ENCODE data around the gene TOR1AIP1. TPM values are rescaled to one million over a fixed set of nuclear protein-coding genes. Genes with fewer than 3 reads are reported as not detected.

TOR1AIP1 gene
- total RNA-seq, 1 experiment from 2014 or later: 17.3 TPM

GRCh38 chr1:179925922-179926849 lies 44.1 kb downstream of the TOR1AIP1 start:
- no peak for ATAC-seq
- no peak overlapping the region for H3K4me3 Mint-ChIP-seq
- TF ChIP-seq ETV6 (CRISPR knock-in tag; IDR thresholded peaks at IDR 0.05) (no peak), CREM (CRISPR knock-in tag; IDR thresholded peaks at IDR 0.05) (no peak), KAT7 (CRISPR knock-in tag; IDR thresholded peaks at IDR 0.05; ENCODE audit: borderline replicate concordance) (no peak), PRRX2 (CRISPR knock-in tag; IDR thresholded peaks at IDR 0.05) (no peak), SP1 (CRISPR knock-in tag; conservative IDR thresholded peaks at IDR 0.05) (no peak), ERG (CRISPR knock-in tag; IDR thresholded peaks at IDR 0.05) (no peak), IRF1 (CRISPR knock-in tag; IDR thresholded peaks at IDR 0.05) (no peak), EMX1 (CRISPR knock-in tag; IDR thresholded peaks at IDR 0.05) (no peak), OVOL2 (CRISPR knock-in tag; IDR thresholded peaks at IDR 0.05; ENCODE audit: borderline replicate concordance) (no peak), ESRRA (CRISPR knock-in tag; IDR thresholded peaks at IDR 0.05; ENCODE audit: borderline replicate concordance) (no peak), NFYB (CRISPR knock-in tag; conservative IDR thresholded peaks at IDR 0.05; ENCODE audit: low read depth) (no peak), FOXP1 (CRISPR knock-in tag; IDR thresholded peaks at IDR 0.05; ENCODE audit: borderline replicate concordance) (no peak)
- no peaks in the 10 kb centered on the region for H3K27me3 Mint-ChIP-seq (ENCODE audit: low read depth)
- 0 out of 2 replicates have a peak overlapping the region, but pooled peaks have one; percentile 19 for H3K27ac Mint-ChIP-seq
- POLR2A ChIA-PET: interaction anchor here (0.6 kb wide), 1 partner anchor 43 kb away, joined by 3 read pairs; no protein-coding TSS in a partner anchor
- no peaks in the 10 kb centered on the region for H3K9me3 Mint-ChIP-seq
- DNase-seq (ENCODE audit: low spot score): no peak
- H3K36me3 Mint-ChIP-seq: no peaks in the 10 kb centered on the region
- CTCF ChIA-PET: interaction anchor here (1.0 kb wide), 1 partner anchor 220 kb away, joined by 3 read pairs; no protein-coding TSS in a partner anchor
- peaks cover 21% of the 10 kb centered on the region for H3K4me1 Mint-ChIP-seq

- peaks cover 15% of the 10 kb centered on the region for H3K4me1 Mint-ChIP-seq
- CTCF ChIA-PET: interaction anchor here (1.0 kb wide), 1 partner anchor 220 kb away, joined by 3 read pairs; no protein-coding TSS in a partner anchor
- ATAC-seq (no peak), DNase-seq (ENCODE audit: low spot score) (no peak)
- 0 out of 2 replicates have a peak overlapping the region, but pooled peaks have one; percentile 19 for H3K27ac Mint-ChIP-seq
- no peaks in the 10 kb centered on the region for H3K36me3 Mint-ChIP-seq
- H3K4me3 Mint-ChIP-seq: no peak overlapping the region
- no peaks in the 10 kb centered on the region for H3K27me3 Mint-ChIP-seq (ENCODE audit: low read depth)
- TF ChIP-seq PREB (CRISPR knock-in tag; IDR thresholded peaks at IDR 0.05; ENCODE audit: borderline replicate concordance): no peak
- POLR2A ChIA-PET: interaction anchor here (0.6 kb wide), 1 partner anchor 44 kb away, joined by 3 read pairs; no protein-coding TSS in a partner anchor
- no peaks in the 10 kb centered on the region for H3K9me3 Mint-ChIP-seq
These were observed 44.7 kb downstream of the TOR1AIP1 start for GRCh38 chr1:179926850-179927205.

- no peaks in the 10 kb centered on the region for H3K36me3 Mint-ChIP-seq
- H3K4me1 Mint-ChIP-seq: no peaks in the 10 kb centered on the region; the same call in 1 of the 2 replicates
- H3K27ac Mint-ChIP-seq: no peak overlapping the region
These were observed 48.1 kb downstream of the TOR1AIP1 start for GRCh38 chr1:179929955-179930798.

More at GRCh38 chr1:179929955-179930798, 48.1 kb downstream of the TOR1AIP1 start:
- Mint-ChIP-seq H3K9me3 (no peaks in the 10 kb centered on the region), H3K27me3 (ENCODE audit: low read depth) (no peaks in the 10 kb centered on the region), H3K4me3 (no peak overlapping the region)
- TF ChIP-seq ZBTB43 (CRISPR knock-in tag; IDR thresholded peaks at IDR 0.05): no peak
- no peak for TF ChIP-seq CBFB (CRISPR knock-in tag; IDR thresholded peaks at IDR 0.05; ENCODE audit: low read depth)
- TF ChIP-seq ZNF317 (CRISPR knock-in tag; IDR thresholded peaks at IDR 0.05; ENCODE audit: borderline replicate concordance, low read depth): no peak
- ChIA-PET POLR2A (interaction anchor here (0.6 kb wide), 1 partner anchor 897 kb away, joined by 5 read pairs; no protein-coding TSS in a partner anchor), CTCF (no interaction called here)
- ATAC-seq: no peak
- no peak for DNase-seq (ENCODE audit: low spot score)

Data from WTC11 (cell line).